GM18907 (cell line): ENCODE data around the gene ACVR1.

Experiments
- ATAC-seq: cut with Tn5 transposase; IDR thresholded peaks from one replicate; pipeline ENCODE4 v1.9.1; 2021; ENCODE audit warnings: mild to moderate bottlenecking, moderate library complexity; ENCODE audit not compliant: unreplicated experiment

The ACVR1 gene

DNA sequence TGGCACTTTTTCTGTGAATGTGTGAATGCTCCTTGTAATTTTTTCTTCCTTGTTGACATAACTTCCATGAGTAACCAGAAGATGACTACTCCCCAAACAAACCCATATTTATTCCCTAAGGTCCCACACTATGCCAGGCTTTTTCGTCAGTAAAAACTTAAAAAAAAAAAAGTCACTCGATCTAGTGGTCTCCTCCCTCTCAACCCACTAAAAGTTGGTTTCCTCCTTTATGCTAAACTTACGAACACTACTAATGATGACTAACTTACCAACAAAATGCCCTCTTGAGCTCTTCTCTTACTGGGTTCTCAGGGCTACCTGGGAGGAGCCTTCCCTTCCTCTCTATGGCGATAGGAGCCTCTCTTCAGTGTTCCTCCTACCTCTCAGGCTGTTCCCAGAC, 18.2 kb downstream of the ACVR1 start:
- no peak for ATAC-seq

GRCh38 chr2:157856187-157856515, 20.0 kb downstream of the ACVR1 start:
- ATAC-seq = no peak

DNA sequence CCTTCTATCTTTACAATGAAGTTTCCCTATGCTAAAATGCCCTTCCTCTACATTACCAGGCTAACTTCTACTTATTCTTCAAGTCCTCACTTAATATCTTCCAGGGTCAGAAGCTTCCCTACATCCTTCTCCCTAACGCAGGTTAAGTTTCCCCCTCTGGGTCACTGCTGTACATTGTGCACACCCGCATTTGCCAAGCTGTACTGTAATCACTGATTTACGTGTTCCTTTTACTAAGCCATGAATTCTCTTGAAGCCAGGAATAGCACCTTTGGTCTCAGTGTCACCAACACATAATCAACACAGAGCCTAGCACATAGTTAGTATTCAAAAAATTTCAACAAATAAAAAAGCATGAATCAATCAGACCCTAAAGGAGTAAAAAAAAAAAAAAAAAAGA, 22.3 kb downstream of the ACVR1 start:
- no peak for ATAC-seq

GRCh38 chr2:157853211-157853610, 22.9 kb downstream of the ACVR1 start:
- ATAC-seq = no peak

- no peak for ATAC-seq
Observed at GRCh38 chr2:157849591-157849990, 26.5 kb downstream of the ACVR1 start.

DNA sequence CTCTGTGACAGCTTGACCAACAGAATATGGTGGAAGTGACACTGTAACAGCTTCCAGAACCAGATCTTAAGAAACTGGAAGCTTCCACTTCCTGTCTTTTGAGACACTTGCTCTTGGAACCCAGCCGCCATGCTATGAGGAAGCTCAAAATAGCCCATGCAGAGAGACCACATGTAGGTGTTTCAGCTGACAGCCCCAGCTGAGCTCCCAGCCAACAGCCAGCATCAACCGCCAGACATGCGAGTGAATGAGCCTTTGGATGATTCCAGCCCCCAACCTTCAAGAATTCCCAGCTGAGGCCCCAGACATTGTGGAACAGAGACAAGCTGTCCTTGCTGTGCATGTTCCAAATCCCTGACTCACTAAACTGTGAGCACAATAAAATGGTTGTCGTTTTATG, 27.9 kb downstream of the ACVR1 start:
- no peak for ATAC-seq

GRCh38 chr2:157845081-157845480, 31.0 kb downstream of the ACVR1 start:
- ATAC-seq = no peak

- ATAC-seq = no peak
Observed at GRCh38 chr2:157843935-157844334, 32.2 kb downstream of the ACVR1 start.

DNA sequence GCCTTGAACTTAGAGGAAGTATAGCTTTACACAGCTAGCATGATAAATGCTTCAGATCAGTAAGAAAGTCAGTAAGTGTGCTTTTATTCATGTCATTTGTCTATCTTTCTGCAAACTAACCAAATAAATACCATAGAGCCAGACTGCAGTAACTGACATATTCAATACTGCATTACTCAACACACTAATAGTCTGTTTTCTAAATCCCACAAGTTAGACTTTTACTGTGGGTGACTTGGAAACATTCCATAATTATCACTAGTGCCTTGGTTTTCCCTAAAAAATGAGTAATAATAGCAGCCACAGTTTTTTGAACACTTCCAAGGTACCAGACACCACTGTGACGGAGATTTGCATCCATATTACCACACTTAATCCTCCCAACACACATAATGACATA, 33.0 kb downstream of the ACVR1 start:
- ATAC-seq = no peak

DNA sequence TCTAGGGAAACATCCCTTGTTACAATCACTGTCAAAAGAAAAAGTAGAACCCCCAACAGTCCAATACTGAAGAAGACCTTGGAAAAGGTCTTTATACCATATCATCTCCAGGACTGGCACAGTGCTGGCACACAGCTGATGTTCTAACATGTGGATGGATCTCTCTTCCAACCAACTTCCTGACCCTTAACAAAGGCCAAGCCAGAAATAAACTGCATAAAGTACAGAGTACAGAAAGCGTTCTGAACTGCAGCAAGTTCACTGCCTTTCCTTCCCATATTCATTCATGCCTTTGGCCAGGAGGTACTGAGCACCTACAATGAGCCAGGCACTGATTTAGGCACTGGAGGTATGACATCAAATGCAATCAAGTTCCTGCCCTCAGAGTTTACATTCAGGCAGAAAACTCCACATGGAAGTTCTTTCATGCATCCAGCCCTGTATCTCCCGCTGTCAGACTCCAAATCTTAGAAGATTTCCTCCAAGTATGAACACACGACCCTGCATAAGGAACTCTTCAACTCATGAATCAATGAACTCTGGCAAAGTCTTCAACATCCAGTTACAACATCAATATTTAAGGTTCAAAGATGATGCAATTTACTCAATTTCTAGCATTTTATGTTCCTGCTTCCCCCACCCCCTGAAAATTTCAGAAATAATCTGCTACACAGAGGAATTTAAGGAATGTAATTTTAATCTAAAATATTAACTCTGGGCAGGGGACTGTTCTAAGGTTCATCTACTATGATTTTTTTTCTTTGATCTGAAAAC, 33.8 kb downstream of the ACVR1 start:
- no peak for ATAC-seq

DNA sequence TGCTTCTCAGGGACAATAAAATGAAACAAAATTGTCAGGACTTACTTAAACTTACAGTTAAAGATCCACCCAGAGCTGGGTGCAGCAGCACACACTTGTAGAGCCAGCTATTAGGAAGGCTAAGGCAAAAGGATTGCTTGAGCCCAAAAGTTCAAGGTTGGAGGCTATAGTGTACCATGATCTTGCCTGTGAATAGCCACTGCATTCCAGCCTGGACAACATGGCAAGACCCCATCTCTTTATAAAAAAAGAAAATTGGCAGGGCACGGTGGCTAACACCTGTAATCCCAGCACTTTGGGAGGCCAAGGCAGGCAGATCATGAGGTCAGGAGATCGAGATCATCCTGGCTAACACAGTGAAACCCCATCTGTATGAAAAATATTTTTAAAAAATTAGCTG, 34.6 kb downstream of the ACVR1 start:
- ATAC-seq = no peak

GRCh38 chr2:157840568-157841156, 35.5 kb downstream of the ACVR1 start:
- ATAC-seq = no peak

GRCh38 chr2:157839822-157840221, 36.3 kb downstream of the ACVR1 start:
- no peak for ATAC-seq

- ATAC-seq = no peak
Observed at GRCh38 chr2:157839162-157839801, 36.8 kb downstream of the ACVR1 start.

DNA sequence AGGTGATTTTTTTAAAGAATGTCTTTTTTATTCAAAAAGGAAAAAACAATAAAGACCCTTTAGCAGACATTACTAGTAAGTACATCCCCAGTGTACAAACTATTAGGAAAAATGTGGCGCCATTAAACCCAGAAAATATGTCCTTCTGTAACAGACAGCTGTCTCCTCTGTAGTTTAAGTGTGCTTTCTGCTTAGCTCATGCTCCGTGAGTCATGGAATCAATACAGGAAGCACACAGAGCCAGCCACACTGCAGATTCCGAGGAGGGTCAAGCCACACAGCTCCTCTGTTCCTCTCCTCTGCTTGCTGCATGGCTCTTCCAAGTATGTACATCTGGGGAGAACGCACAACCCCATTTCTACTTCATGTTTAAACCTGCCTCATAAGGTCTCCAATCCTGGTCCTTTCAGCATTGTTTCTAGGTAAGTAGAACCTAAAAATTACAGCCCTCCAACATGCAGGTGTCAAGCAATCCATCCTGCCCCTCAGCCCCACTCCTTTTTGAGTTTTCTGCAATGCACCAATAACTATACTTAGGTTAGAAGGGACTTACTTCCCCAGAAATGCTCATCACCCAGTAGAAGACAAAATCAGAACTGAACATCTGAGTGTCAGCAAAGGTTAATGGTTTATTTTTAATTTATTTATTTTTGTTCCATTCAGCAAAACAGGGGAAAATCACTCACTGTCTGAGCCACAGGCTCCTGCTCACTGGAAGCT, 37.5 kb downstream of the ACVR1 start:
- no peak for ATAC-seq

GRCh38 chr2:157837851-157838441, 38.2 kb downstream of the ACVR1 start:
- ATAC-seq = no peak

- ATAC-seq = no peak
Observed at GRCh38 chr2:157836531-157836930, 39.6 kb downstream of the ACVR1 start.

DNA sequence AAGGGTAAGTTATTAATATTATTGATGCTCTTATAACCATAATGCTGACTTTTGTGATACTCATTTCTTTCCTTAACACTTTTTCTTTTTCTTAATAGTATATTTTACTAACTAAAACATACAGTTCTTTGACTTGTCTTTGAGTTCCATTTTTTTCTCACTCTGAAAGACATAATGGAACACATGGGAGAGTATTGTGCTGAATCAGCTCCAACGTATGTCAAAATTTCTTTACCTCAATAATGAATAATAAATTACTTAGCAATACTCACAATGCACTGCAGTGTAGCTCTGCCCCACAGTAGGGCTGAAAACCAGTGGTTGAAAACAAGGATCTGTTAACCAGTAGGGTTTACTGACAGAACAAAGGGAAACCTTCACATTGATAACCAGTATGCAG, 40.7 kb downstream of the ACVR1 start:
- no peak for ATAC-seq

GRCh38 chr2:157835006-157835405, 41.1 kb downstream of the ACVR1 start:
- ATAC-seq = no peak

GRCh38 chr2:157833721-157834120, 42.4 kb downstream of the ACVR1 start:
- ATAC-seq = no peak

DNA sequence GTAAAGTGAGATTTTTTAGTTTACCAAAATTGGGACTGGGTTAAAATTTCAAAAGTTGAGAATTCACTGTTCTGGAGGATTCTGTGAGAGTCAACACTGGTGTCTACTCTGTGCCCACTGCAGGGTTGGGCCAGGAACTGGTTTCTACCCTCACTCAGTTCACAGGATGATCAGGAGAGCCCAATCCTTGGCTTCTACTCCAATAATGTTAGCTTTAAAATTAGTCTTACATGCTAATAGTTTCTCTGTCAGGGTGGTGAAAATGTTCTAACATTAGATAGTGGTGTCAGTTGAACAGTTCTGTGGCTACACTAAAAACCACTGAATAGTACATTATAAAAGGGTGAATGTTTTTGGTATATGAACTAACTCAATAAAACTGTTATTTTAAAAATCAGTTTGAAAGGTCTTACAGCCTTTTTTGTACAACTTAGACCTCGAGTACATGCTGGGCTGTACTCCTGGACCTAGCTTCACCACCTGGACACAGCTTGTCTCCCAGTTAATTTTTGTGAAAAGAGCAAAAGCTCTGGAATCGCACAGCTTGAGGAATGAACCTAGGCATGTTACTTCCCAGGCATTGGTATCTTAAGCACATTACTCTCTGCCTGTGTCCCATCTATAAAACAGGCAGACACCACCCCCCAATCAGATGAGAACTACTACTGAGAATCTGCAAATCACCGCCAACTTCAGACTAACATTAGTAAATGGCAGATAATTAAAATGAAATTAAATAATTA, 44.4 kb downstream of the ACVR1 start:
- ATAC-seq = no peak
